Progenitor cell of endocrine pancreas (in vitro differentiated cells): Measurements from ENCODE around the gene MCRIP1. TPM values are rescaled to one million over a fixed set of nuclear protein-coding genes. Genes with fewer than 3 reads are reported as not detected.
A peak's percentile ranks its signal among the peaks of the same experiment; 100 is the strongest.

Source experiments
- DNase-seq: peaks from one replicate; pipeline ENCODE4 v3.0.0; 2021; ENCODE audit warnings: low spot score; ENCODE audit not compliant: unreplicated experiment
- H3K27ac Mint-ChIP-seq: 2 replicates; pipeline ENCODE4 v1.8.0; 2021; ENCODE audit warnings: mild to moderate bottlenecking, moderate library complexity, mixed read lengths
- H3K27me3 Mint-ChIP-seq: 2 replicates; pipeline ENCODE4 v1.8.0; 2021; ENCODE audit warnings: mixed read lengths
- H3K36me3 Mint-ChIP-seq: 2 replicates; pipeline ENCODE4 v1.8.0; 2022; ENCODE audit warnings: mixed read lengths; ENCODE audit not compliant: insufficient read depth
- H3K4me1 Mint-ChIP-seq: 2 replicates; pipeline ENCODE4 v1.8.0; 2021; ENCODE audit warnings: low read depth, mixed read lengths
- H3K4me3 Mint-ChIP-seq: 2 replicates; pipeline ENCODE4 v1.8.0; 2021; ENCODE audit warnings: low read depth, mild to moderate bottlenecking, moderate library complexity, mixed read lengths
- H3K9me3 Mint-ChIP-seq: 2 replicates; pipeline ENCODE4 v1.8.0; 2021; ENCODE audit warnings: low read depth, mixed read lengths
- CTCF ChIP-seq: fragments of 200-600 bp; sonication (generic); IDR thresholded peaks from one replicate; pipeline ENCODE4 v1.5.0; 2021; ENCODE audit warnings: antibody characterized with exemption, mild to moderate bottlenecking; ENCODE audit not compliant: unreplicated experiment
- total RNA-seq: library from RNA; stranded (reverse); gene quantifications from 2 replicates; pipeline ENCODE4 v1.2.1, GENCODE V29; 2021

Gene MCRIP1
- total RNA-seq, 1 donor from 2014 or later, result 157 TPM

DNA sequence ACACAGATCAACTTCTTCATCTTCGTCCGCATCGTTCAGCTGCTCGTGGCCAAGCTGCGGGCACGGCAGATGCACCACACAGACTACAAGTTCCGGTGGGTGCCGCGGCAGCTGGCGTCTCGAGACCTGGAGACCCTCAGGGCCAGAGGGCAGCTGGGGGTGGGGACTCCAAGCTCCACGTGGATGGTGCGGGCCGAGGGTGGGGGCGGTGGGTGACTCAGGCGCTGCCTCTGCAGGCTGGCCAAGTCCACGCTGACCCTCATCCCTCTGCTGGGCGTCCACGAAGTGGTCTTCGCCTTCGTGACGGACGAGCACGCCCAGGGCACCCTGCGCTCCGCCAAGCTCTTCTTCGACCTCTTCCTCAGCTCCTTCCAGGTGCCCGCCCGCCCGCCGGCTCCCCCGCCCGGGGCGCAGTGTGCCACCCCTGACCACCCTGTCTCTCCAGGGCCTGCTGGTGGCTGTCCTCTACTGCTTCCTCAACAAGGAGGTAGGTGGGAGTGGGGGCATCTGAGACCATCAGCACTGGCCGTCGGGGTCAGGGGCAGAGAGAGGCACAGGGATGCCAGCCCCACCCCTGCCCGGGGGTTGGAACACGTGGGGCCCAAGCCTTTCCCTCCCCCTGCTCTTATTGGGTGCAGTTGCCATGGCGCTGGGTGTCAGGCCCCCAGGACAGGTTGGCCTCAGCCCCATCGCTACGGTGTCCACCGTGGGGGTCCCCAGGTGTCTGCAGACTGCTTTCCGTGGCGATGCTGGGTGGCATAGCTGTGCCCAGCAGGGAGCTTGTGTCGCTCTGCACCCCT, 20.3 kb downstream of the MCRIP1 start:
- Mint-ChIP-seq H3K27ac (peak overlapping the region; percentile 5), H3K9me3 (no peaks in the 10 kb centered on the region), H3K27me3 (peaks cover 25% of the 10 kb centered on the region), H3K4me1 (peaks cover 13% of the 10 kb centered on the region), H3K4me3 (no peak overlapping the region), H3K36me3 (no peaks in the 10 kb centered on the region)
- DNase-seq, result no peak
- no peak for TF ChIP-seq CTCF

GRCh38 chr17:81811705-81812570, 21.2 kb downstream of the MCRIP1 start:
- Mint-ChIP-seq H3K27ac (peak overlapping the region; percentile 5), H3K36me3 (no peaks in the 10 kb centered on the region), H3K4me1 (peaks cover 10% of the 10 kb centered on the region), H3K27me3 (peaks cover 28% of the 10 kb centered on the region), H3K4me3 (no peak overlapping the region), H3K9me3 (no peaks in the 10 kb centered on the region)
- TF ChIP-seq CTCF, result no peak
- DNase-seq, result no peak

DNA sequence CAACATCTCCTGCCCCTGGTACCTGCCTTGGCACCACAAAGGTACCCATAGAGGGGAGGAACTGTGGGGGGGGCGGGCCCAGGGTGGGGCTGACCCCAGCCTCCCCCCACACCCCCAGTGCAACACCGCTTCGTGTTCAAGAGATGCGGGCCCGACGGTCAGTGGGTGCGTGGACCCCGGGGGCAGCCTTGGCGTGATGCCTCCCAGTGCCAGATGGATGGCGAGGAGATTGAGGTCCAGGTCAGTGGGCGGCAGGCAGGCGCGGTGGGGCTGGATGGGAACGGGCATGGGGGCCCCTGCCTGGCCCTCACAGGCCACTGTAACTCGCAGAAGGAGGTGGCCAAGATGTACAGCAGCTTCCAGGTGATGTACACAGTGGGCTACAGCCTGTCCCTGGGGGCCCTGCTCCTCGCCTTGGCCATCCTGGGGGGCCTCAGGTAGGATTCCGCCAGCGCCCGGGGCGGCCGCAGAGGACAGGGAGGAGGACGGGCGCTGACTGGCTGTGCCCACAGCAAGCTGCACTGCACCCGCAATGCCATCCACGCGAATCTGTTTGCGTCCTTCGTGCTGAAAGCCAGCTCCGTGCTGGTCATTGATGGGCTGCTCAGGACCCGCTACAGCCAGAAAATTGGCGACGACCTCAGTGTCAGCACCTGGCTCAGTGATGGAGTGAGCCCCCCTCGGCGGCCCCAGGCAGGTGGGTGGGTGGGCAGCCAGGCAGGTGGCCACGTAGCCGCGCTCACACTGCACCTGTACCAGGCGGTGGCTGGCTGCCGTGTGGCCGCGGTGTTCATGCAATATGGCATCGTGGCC, 22.0 kb downstream of the MCRIP1 start:
- no peak for TF ChIP-seq CTCF
- H3K9me3 Mint-ChIP-seq, result no peaks in the 10 kb centered on the region
- no peak for DNase-seq

GRCh38 chr17:81810476-81810875, 22.6 kb downstream of the MCRIP1 start:
- peaks cover 3% of the 10 kb centered on the region for H3K4me1 Mint-ChIP-seq
- H3K27me3 Mint-ChIP-seq, result peaks cover 29% of the 10 kb centered on the region
- no peaks in the 10 kb centered on the region for H3K36me3 Mint-ChIP-seq
- no peak overlapping the region for H3K4me3 Mint-ChIP-seq
- no peaks in the 10 kb centered on the region for H3K9me3 Mint-ChIP-seq
- no peak for DNase-seq
- no peak overlapping the region for H3K27ac Mint-ChIP-seq
- no peak for TF ChIP-seq CTCF

More for the DNA sequence above, 22.0 kb downstream of the MCRIP1 start:
- H3K27me3 Mint-ChIP-seq, result peaks cover 27% of the 10 kb centered on the region
- H3K4me3 Mint-ChIP-seq, result no peak overlapping the region
- peaks cover 6% of the 10 kb centered on the region for H3K4me1 Mint-ChIP-seq
- H3K27ac Mint-ChIP-seq, result no peak overlapping the region
- no peaks in the 10 kb centered on the region for H3K36me3 Mint-ChIP-seq

DNA sequence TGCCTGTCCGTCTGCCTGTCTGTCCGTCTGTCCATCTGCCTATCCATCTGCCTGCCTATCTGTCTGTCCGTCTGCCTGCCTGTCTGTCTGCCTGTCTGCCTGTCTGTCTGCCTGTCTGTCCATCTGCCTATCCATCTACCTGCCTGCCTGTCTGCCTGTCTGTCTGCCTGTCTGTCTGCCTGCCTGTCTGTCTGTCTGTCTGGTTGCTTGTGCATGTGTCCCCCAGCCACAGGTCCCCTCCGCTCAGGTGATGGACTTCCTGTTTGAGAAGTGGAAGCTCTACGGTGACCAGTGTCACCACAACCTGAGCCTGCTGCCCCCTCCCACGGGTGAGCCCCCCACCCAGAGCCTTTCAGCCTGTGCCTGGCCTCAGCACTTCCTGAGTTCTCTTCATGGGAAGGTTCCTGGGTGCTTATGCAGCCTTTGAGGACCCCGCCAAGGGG, 23.5 kb downstream of the MCRIP1 start:
- H3K4me1 Mint-ChIP-seq, result no peaks in the 10 kb centered on the region
- TF ChIP-seq CTCF, result no peak
- no peak overlapping the region for H3K4me3 Mint-ChIP-seq
- H3K27ac Mint-ChIP-seq, result peak overlapping the region; percentile 41
- peaks cover 32% of the 10 kb centered on the region for H3K27me3 Mint-ChIP-seq
- no peak for DNase-seq
- no peaks in the 10 kb centered on the region for H3K9me3 Mint-ChIP-seq
- no peaks in the 10 kb centered on the region for H3K36me3 Mint-ChIP-seq
